MM.1S (cell line): ENCODE results near the gene TTC38.

Experiments used
- EZH2 ChIP-seq: fragments of 300-600 bp; sonication (generic); optimal IDR thresholded peaks from 2 replicates; pipeline ENCODE3; 2017; ENCODE audit warnings: low read depth, mild to moderate bottlenecking, antibody characterized with exemption, low read length, mixed read lengths
- EZH2phosphoT487 ChIP-seq: fragments of 300-600 bp; sonication (generic); IDR thresholded peaks from 2 replicates; pipeline ENCODE4 v1.6.1; 2018; ENCODE audit warnings: antibody characterized with exemption, low read length
- TF ChIP-seq, protein P1 (sequence below): fragments of 300-600 bp; sonication (generic); IDR thresholded peaks from 2 replicates; pipeline ENCODE4 v1.5.1; 2016; ENCODE audit warnings: antibody characterized with exemption, low read length, mixed read lengths

DNA sequence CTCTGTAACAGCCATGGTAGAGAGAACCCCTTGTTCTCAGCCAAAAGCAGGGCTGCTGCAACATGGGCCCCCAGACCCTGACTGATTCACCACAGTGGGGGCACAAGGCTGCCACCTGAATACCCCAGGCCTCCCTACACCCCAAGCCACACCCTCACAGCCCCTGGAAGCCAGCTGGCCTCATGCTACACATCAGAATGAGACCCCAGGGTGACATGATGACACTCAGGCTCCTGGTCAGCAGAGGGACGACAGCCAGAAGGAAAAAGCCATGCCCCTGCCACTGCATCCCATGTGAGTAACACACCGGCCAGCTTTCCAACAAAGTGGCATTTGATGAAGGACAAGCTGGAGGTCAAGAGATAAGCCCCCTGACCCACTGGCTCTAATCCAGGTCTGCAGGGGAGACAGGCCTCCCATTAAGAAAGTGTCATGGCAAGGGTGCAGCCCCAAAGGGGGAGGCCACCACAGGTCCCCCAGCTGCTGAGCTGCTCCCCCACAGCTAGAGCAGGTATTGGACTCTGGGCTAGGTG, 20.3 kb upstream of the TTC38 start:
- TF ChIP-seq, protein P1, sequence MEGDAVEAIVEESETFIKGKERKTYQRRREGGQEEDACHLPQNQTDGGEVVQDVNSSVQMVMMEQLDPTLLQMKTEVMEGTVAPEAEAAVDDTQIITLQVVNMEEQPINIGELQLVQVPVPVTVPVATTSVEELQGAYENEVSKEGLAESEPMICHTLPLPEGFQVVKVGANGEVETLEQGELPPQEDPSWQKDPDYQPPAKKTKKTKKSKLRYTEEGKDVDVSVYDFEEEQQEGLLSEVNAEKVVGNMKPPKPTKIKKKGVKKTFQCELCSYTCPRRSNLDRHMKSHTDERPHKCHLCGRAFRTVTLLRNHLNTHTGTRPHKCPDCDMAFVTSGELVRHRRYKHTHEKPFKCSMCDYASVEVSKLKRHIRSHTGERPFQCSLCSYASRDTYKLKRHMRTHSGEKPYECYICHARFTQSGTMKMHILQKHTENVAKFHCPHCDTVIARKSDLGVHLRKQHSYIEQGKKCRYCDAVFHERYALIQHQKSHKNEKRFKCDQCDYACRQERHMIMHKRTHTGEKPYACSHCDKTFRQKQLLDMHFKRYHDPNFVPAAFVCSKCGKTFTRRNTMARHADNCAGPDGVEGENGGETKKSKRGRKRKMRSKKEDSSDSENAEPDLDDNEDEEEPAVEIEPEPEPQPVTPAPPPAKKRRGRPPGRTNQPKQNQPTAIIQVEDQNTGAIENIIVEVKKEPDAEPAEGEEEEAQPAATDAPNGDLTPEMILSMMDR, result no peak
- TF ChIP-seq EZH2phosphoT487 (no peak), EZH2 (no peak)
